ENCODE measurements around the gene ECI1. TPM values are rescaled to one million over a fixed set of nuclear protein-coding genes. Genes with fewer than 3 reads are reported as not detected.

Gene ECI1
- total RNA-seq, 2 donors from 2014 or later = 48.5 to 87.0 TPM

DNA sequence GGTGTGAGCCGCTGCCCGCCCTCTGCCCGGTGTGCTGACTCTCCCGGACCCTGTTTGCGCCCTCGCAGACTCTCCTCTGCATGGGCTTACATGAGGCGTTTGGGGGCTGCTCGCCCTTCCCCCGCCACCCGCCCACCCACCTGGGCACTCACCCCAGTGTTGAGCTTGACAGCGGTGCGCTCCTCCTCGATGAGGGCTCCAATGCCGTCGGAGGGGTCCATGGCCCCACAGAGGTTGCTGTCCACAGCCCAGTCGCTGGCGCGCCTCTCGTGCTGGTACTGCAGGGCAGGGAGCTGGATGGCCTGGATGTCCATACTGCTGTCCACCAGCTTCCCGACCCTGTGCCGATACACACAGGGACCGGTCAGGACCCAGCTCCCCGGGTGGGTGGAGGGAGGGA is 37.9 kb upstream of the ECI1 start:
- H3K36me3 ChIP-seq = no peaks in the 10 kb centered on the region
- TF ChIP-seq, protein P1, sequence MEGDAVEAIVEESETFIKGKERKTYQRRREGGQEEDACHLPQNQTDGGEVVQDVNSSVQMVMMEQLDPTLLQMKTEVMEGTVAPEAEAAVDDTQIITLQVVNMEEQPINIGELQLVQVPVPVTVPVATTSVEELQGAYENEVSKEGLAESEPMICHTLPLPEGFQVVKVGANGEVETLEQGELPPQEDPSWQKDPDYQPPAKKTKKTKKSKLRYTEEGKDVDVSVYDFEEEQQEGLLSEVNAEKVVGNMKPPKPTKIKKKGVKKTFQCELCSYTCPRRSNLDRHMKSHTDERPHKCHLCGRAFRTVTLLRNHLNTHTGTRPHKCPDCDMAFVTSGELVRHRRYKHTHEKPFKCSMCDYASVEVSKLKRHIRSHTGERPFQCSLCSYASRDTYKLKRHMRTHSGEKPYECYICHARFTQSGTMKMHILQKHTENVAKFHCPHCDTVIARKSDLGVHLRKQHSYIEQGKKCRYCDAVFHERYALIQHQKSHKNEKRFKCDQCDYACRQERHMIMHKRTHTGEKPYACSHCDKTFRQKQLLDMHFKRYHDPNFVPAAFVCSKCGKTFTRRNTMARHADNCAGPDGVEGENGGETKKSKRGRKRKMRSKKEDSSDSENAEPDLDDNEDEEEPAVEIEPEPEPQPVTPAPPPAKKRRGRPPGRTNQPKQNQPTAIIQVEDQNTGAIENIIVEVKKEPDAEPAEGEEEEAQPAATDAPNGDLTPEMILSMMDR (IDR thresholded peaks at IDR 0.05) = no peak
- no peak for TF ChIP-seq POLR2A (IDR thresholded peaks at IDR 0.05)
- no peak for DNase-seq (ENCODE audit: low spot score)
- H3K4me3 ChIP-seq = no peak overlapping the region
- H3K27ac ChIP-seq = no peak overlapping the region
- WGBS = 94% methylated on average over 18 of the region's 23 CpGs
- no peaks in the 10 kb centered on the region for H3K4me1 ChIP-seq (replicated peaks)
- no peaks in the 10 kb centered on the region for H3K9me3 ChIP-seq
- intact Hi-C loops (cut with DNase I) = no loop called here
- H3K27me3 ChIP-seq (replicated peaks; ENCODE audit: insufficient read depth) = no peaks in the 10 kb centered on the region

DNA sequence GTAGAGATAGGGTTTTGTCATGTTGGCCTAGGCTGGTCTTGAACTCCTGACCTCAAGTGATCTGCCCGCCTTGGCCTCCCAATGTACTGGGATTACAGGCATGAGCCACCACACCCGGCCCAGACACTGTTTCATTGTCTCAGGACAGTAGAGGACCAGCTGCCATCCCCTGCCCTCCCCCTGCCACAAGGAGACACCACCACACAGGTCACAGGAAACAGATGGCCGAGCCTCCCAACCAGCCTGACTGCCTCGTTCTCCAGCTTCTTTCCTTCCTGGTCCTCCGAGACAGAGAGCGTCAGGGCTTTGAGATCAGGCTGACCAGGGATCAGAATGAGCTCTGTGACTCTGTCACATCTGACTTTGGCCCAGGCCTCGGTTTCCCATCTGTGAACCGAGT is 37.3 kb upstream of the ECI1 start:
- H3K4me1 ChIP-seq (replicated peaks) = no peaks in the 10 kb centered on the region
- no peaks in the 10 kb centered on the region for H3K36me3 ChIP-seq
- TF ChIP-seq POLR2A (IDR thresholded peaks at IDR 0.05) (no peak), POLR2AphosphoS5 (IDR thresholded peaks at IDR 0.05) (no peak)
- TF ChIP-seq, protein P1 (IDR thresholded peaks at IDR 0.05) = no peak
- H3K27me3 ChIP-seq (replicated peaks; ENCODE audit: insufficient read depth) = no peaks in the 10 kb centered on the region
- WGBS = 83% methylated on average over 8 of the region's 8 CpGs
- DNase-seq (ENCODE audit: low spot score) = no peak
- H3K9me3 ChIP-seq = no peaks in the 10 kb centered on the region
- no peak overlapping the region for H3K27ac ChIP-seq
- intact Hi-C loops (cut with DNase I) = no loop called here
- H3K4me3 ChIP-seq = no peak overlapping the region

DNA sequence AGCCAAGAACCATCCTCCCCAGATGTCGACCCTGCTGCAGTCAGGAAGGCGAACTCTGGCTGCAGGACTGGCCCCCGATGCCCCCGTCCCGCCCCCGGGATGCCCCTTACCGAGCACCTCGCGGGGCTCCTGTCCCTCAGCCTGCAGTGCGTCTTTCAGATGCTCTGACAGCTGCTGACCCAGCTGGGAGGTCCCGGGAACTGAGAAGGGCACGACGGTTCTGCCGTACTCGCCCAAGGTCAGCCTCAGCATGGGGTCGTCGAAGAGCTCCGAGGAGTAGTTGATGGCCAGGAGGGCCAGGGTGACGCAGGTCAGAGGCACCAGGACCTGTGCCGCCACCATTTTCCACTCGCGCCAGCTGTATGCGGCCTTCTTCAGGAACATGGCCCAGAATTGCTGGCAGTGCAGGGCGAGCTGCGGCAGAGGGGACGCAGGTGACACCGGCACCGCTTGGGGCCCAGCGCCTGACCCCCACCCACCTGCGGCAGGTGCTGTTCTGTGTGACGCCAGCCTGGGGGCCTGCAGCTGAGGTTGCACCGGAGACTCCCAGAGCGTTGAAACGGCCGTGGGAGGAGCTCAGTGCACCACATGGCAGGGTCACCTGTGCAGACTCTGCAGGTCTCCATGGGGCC is 36.6 kb upstream of the ECI1 start:
- WGBS = 82% methylated on average over 35 of the region's 35 CpGs
- Histone ChIP-seq H3K4me3 (no peak overlapping the region), H3K36me3 (no peaks in the 10 kb centered on the region), H3K27me3 (replicated peaks; ENCODE audit: insufficient read depth) (no peaks in the 10 kb centered on the region), H3K9me3 (no peaks in the 10 kb centered on the region), H3K27ac (no peak overlapping the region), H3K4me1 (replicated peaks) (no peaks in the 10 kb centered on the region)
- TF ChIP-seq, protein P1 (IDR thresholded peaks at IDR 0.05) = no peak
- no peak for TF ChIP-seq POLR2AphosphoS5 (IDR thresholded peaks at IDR 0.05)
- TF ChIP-seq POLR2A (IDR thresholded peaks at IDR 0.05) = no peak
- intact Hi-C loops (cut with DNase I) = no loop called here
- DNase-seq (ENCODE audit: low spot score) = no peak

- H3K4me1 ChIP-seq (replicated peaks) = no peaks in the 10 kb centered on the region
- no peaks in the 10 kb centered on the region for H3K9me3 ChIP-seq
- TF ChIP-seq, protein P1 (IDR thresholded peaks at IDR 0.05) = no peak
- TF ChIP-seq POLR2A (IDR thresholded peaks at IDR 0.05) (no peak), POLR2AphosphoS5 (IDR thresholded peaks at IDR 0.05) (no peak)
- DNase-seq (ENCODE audit: low spot score) = no peak
- intact Hi-C loops (cut with DNase I) = no loop called here
- H3K27ac ChIP-seq = no peak overlapping the region
- no peak overlapping the region for H3K4me3 ChIP-seq
- H3K36me3 ChIP-seq = no peaks in the 10 kb centered on the region
- no peaks in the 10 kb centered on the region for H3K27me3 ChIP-seq (replicated peaks; ENCODE audit: insufficient read depth)
- 79% methylated on average over 17 of the region's 17 CpGs for whole genome bisulfite sequencing
Observed at GRCh38 chr16:2286550-2286949, 35.2 kb upstream of the ECI1 start.

GRCh38 chr16:2285731-2286191 is 34.4 kb upstream of the ECI1 start:
- intact Hi-C loops (cut with DNase I) = no loop called here
- WGBS = 73% methylated on average over 13 of the region's 13 CpGs
- Histone ChIP-seq H3K9me3 (no peaks in the 10 kb centered on the region), H3K27me3 (replicated peaks; ENCODE audit: insufficient read depth) (no peaks in the 10 kb centered on the region), H3K36me3 (no peaks in the 10 kb centered on the region), H3K4me3 (no peak overlapping the region), H3K4me1 (replicated peaks) (no peaks in the 10 kb centered on the region), H3K27ac (no peak overlapping the region)
- DNase-seq (ENCODE audit: low spot score) = no peak
- TF ChIP-seq, protein P1 (IDR thresholded peaks at IDR 0.05) = no peak
- TF ChIP-seq POLR2A (IDR thresholded peaks at IDR 0.05) = no peak
- TF ChIP-seq POLR2AphosphoS5 (IDR thresholded peaks at IDR 0.05) = no peak
